COLO668 (cell line): ENCODE measurements around the gene GLO1.

Experiments used
- DNase-seq: peaks from one replicate; lab custom pipeline; 2025; ENCODE audit not compliant: unreplicated experiment; lab: John Stamatoyannopoulos, UW

GLO1 gene

GRCh38 chr6:38702558-38703397 lies at the start of gene GLO1:
GLO1 (minus strand) TSS chr6:38703145; CDS start chr6:38703054, 91 bp downstream.
- peak; percentile 92 for DNase-seq

GRCh38 chr6:38750968-38751615 lies 48.1 kb upstream of the GLO1 start:
- DNase-seq, result no peak

GRCh38 chr6:38749473-38749872 lies 46.5 kb upstream of the GLO1 start:
- DNase-seq, result no peak

- no peak for DNase-seq
Measured at GRCh38 chr6:38739532-38739931, 36.6 kb upstream of the GLO1 start.

DNA sequence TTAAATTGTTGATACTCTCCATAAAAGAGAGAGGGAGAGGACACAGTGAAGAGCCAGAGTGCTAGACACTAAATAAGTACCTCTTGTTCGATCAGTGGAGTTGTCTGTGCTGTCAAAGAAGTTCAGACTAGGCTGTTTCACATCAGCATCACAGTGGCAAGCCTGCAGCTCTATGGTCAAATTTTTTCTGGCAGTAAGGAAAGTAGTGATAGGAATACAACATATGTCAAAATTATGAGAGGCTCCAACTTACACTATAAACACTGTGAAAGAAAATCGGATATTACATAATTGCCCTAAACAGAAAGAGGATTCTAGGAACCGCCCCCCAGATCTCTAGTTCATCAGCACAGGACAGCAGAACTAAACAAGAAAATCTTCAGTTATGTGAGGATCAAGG lies 35.3 kb upstream of the GLO1 start:
- no peak for DNase-seq

- DNase-seq, result no peak
Measured at GRCh38 chr6:38736951-38737350, 34.0 kb upstream of the GLO1 start.

DNA sequence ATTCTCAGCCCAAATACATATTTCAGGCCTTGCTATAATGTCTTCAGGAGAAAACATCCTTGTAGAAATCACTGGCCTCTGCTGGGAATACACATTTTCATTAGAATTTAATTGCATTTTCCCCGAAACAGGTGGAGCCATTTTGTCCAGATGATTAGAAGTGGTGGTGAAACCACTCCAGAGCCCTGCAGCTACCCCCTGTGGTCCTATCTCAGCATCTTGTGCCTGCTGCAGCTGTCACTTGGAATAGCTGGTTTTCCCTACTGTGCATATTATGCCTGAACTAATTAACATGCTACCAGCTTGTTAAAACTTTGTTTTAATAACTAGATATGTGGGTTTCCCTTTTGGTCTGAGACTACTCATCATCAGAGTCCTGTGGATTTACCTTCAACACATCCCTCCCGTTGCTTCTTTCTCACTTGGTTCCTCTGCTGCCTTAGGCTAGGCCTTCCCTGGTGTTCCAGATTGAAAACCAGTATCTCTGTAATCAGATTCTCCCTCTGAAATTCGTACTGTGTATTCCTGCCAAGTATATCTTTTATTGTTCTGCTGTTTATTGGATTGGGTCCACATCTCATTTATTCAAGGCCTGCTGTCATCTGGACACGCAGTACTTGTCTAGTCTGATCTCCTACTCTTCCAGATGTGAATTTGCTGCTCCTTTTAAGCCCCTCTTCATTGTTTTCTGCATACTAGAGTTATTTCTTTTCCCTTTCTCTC lies 27.4 kb upstream of the GLO1 start:
- DNase-seq, result no peak

GRCh38 chr6:38728203-38728602 lies 25.3 kb upstream of the GLO1 start:
- no peak for DNase-seq

- DNase-seq, result no peak
Measured at GRCh38 chr6:38725414-38726183, 22.7 kb upstream of the GLO1 start.

DNA sequence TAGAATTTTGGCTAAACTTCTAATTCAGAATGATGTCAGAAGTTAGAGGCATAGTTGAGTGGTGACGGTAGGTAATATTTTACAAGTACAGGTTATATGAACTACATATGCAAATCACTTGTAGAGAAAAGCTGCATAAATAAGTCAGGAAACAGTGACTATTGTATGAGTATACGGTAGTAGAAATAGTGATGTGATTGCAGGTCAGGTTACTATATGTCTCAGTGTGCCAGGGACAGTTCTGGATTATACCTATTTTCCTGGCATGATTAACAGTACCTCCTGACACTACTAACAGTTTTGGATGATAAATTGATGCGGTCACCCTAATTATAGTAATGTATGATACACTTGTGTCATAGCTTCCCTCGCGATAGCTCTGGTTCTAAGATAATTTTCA lies 21.4 kb upstream of the GLO1 start:
- no peak for DNase-seq

DNA sequence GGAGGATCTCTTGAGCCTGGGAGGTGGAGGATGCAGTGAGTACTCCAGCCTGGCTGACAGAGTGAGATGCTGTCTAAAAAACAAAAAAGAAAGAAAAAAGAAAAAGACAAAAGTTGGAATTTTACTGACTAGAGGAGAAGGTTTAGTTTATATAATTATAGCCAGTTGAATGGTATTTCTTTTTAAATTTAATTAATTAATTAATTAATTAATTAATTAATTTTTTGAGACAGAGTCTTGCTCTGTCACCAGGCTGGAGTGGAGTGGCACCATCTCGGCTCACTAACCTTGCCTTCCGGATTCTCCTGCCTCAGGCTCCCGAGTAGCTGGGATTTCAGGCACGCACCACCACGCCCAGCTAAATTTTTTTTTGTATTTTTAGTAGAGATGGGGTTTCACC lies 20.8 kb upstream of the GLO1 start:
- no peak for DNase-seq

DNA sequence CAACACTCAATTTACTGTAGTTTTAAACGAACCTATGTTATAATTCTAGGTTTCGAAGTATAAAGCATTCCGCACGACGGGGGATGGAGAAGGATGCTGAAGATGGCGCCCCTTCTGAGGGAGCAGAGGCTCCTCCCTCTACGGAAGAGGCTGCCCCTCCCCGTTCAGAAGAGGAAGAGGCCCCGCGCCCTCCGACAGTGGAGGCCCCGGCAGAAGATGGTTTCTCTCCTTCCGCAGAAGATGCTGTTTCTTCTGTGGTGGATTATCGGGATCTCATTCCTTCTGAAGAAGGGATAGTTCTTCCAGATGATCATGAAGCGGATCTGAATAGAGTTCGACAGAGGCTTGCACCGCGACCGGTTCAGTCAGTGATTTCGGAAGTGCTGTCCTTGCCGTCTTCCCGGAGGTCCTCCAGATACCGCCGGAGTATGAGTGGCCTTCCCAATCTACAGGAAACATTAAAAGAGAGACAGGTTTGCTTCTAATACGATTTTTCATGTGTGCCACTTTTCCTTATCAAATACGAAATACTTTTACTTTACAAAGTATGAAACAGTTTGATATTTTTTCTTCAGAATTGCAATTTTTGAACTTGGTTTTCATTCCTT lies 19.9 kb upstream of the GLO1 start:
- DNase-seq, result no peak

- no peak for DNase-seq
Measured at GRCh38 chr6:38722038-38722437, 19.1 kb upstream of the GLO1 start.

GRCh38 chr6:38720295-38720694 lies 17.4 kb upstream of the GLO1 start:
- no peak for DNase-seq

DNA sequence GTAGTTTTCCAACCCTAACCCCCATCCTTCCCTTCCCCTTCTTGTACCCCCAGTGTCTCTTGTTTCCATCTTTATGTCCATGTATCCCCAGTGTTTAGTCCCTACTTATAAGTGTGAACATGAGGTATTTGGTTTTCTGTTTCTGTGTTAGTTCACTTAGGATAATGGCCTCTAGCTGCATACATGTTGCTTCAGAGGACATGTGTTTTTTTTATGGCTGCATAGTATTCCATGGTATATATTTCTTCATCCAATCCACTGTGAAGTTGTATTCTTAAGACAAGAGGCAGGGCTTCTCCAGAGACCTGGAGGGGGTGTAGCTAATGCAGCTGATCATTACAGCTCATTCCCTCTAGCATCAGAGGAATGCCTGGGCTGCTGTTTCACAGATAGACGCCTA lies 16.4 kb upstream of the GLO1 start:
- DNase-seq, result no peak

- DNase-seq, result no peak
Measured at GRCh38 chr6:38716825-38717224, 13.9 kb upstream of the GLO1 start.

DNA sequence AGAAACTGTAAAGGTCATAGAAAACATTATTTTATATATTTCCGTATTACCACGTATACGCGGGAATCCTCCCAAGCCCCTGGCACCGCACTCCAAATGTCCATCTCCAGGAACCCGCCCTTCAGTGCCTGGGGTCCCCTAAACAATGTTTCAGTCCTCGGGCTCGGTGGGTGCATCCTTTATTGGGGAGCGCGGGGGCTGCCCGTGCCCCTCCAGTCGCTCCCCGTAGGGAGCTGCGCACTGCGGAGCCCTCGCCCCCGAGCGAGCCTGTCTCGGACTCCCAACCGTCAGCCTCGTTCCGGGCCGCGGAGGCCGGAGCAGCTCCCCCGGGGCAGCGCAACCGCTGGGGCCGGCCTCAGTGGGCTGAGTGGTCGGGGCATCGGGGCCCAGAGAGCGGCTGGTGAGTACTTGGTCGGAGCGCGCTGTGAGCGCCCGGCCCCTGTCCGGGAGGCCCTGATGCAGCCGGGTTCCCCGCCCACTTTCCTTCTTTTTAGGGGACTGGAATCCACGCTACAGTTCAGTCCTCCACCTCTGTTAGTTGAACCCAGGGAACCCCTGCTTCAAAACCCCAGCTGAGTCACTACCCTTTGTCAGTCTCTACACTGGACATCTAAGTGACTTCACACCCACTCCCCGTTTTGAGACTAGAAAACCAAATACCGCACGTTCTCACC lies 12.2 kb upstream of the GLO1 start, which contains the start of gene DNAH8:
Gene DNAH8 (plus strand): TSS at position 296 of the 674 bp plus-strand sequence. CDS start 7,499 bp downstream, outside the sequence.
- no peak for DNase-seq

GRCh38 chr6:38714239-38715015 lies 11.5 kb upstream of the GLO1 start:
- DNase-seq, result no peak

- DNase-seq, result no peak
Measured at GRCh38 chr6:38713812-38714211, 10.9 kb upstream of the GLO1 start.
